HuH-7 (cell line): ENCODE results near the gene OR2W1.

Experiments used
- DNase-seq: peaks from one replicate; pipeline ENCODE4 v3.0.0; 2011; ENCODE audit warnings: low spot score

OR2W1 gene, protein sequence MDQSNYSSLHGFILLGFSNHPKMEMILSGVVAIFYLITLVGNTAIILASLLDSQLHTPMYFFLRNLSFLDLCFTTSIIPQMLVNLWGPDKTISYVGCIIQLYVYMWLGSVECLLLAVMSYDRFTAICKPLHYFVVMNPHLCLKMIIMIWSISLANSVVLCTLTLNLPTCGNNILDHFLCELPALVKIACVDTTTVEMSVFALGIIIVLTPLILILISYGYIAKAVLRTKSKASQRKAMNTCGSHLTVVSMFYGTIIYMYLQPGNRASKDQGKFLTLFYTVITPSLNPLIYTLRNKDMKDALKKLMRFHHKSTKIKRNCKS

DNA sequence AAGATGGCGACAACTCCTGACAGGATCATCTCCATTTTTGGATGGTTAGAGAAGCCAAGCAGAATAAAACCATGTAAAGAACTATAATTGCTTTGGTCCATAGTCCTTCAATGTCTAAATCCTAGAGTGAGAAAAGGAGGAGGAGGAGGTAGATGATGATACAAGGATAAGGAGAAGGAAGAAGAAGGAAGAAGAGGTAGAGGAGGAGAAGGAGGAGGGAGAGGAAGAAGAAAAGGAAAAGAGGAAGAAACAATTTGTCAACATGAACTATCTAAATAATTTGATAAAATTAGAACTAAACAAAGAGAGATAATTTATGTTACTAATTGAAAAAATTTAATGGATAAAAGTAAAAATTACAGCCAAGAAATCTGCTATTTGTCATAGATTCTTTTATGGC is at the start of gene OR2W1:
OR2W1 (minus strand) TSS at position 101 of the 400 bp plus-strand sequence; CDS start at position 101, 0 bp downstream.
- no peak for DNase-seq

DNA sequence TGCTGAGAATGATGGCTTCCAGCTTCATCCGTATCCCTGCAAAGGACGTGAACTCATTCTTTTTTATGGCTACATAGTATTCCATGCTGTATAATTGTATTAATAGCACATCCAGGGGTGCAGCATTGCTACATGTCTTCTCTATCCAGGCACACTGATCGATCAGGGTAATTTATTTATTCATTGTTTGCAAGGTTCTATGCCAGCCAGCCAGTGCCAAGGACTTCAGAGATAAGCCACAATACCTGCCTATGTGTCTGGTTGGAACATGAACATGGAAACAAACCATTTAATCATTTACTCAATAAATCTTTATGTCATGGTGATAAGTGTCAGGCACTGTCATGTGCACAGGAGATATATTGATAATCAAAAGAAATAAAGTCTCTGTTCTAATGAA is 48.0 kb upstream of the OR2W1 start:
- no peak for DNase-seq

DNA sequence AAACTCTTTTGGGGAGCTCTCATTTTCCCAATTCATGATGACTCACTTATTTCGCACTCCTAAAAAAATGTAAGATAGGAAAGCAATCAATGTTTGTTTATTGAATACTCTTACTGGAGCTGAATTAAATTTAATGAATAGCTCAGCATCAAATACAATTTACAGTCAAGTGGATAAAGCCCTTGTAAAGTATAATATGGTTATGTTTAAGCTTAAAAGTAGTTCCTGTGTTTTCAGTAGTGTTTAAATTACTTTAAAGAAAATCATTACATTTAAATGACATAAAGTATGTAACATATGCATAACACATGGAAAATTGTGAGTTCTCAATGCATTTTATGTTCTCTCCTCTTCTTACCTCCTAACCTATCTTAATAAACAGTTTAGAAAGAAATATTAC is 42.2 kb upstream of the OR2W1 start, which contains the start of gene OR2B3:
OR2B3 (minus strand) TSS at position 101 of the 400 bp plus-strand sequence; CDS start at position 36, 65 bp downstream.
- no peak for DNase-seq

DNA sequence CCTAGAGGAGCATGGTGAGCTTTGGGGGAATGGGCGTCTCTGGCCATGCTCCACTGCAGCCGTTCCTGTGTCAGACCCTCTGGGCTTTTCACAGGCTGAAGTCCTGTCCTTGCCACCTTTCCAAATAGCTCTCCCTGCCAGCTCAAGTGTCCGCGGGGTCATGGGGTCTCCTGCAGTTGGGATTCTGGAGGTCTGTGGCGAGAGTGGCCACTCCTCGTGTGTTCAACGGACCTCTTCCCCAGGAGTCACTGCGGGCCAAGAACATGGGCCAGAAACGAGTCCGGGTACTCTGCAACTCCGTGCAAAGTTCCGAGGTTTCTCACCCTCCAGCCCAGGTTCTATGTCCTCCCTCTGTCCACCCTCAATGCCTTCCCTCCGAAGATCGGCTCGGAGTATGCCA is 37.5 kb upstream of the OR2W1 start:
- no peak for DNase-seq

DNA sequence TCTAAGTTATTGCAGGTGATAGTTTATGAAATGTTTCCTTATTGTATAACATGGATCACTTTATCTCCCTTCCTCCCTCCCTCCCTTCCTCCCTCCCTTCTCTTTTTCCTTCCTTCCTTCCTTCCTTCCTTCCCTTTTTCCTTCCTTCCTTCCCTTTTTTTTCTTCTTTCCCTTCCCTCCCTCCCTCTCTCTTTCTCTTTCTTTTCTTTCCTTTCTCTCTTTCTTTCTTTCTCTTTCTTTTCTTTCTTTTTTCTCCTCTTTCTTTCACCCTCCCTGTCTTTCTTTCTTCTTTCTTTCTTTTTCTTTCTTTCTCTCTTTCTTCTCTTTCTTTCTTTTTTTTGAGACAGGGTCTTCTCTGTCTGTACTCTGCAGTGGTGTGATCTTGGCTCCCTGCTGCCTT is 36.3 kb upstream of the OR2W1 start:
- no peak for DNase-seq

DNA sequence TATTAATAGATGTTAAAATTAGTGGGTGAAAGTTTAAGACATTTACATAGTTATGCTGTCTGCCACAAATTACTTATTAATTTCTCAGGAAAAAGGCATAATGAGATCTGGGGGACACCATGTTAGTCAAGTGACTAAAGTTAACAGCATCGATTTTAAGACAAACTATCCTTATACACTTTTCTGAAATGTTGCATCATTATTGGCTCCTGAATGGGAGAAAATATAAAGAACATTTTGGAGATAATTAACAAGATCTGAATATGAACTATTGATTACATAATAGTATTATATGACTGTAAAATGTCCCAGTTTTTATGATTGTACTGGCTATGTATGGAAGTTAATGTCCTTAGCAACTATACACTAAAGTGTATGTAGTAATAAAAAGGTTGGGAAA is 34.2 kb upstream of the OR2W1 start:
- no peak for DNase-seq

DNA sequence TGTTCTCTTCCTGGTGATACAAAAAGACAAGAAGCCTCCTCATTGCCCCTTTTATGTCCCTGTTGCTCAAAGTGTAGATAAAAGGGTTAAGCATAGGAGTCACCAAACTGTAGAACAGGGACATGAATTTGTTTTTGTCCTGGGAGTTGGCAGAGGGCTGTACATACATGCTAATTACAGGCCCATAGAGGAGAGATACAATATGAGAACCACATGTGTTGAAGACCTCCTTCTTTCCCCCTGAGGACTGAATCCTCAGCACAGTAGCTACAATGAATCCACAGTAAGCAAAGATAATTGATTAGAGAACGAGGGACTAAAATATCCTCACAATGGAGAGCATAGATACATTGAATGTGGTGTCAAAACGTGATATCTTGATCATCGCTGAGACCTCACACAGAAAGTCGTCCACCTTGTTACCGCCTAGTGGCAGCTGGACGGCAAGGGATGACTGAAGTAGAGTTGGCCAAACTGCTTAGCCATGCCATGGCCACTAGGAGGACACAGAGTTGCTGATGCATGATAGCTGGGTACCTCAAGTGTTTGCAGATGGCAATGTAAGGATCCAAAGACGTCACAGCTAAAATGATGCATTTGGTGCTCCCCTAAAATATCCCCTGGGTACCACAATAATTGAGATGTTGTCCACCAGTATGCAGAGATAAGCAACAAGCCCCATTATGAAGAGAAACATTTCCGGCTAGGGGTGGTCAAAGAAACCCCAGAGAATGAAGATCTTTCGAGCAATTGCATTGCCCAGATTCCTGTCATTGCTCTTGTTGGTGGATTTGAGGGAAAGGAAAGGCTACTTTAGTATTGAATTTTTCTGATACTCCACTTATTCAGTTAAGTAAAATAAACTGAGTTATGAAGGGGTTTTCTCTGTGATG is 27.1 kb upstream of the OR2W1 start:
- DNase-seq = peak; percentile 45

DNA sequence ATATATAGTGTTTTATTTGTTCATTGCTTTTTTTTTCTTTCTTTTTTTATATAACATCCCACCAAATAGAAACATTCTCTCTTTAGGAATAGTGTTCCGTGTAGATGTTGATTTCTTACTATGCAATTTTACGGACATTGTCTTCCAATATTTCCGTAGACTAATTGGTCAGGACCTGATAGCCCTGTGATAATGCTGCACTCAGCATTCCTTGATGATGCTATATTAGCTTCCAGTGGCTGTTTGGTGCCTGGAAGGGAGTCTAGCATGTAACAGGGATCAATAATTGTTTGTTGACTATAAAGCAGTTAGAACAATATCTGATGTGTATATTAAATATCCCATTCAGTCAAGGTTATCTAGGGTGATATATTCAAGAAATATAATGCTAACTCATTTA is 6.7 kb upstream of the OR2W1 start:
- no peak for DNase-seq

DNA sequence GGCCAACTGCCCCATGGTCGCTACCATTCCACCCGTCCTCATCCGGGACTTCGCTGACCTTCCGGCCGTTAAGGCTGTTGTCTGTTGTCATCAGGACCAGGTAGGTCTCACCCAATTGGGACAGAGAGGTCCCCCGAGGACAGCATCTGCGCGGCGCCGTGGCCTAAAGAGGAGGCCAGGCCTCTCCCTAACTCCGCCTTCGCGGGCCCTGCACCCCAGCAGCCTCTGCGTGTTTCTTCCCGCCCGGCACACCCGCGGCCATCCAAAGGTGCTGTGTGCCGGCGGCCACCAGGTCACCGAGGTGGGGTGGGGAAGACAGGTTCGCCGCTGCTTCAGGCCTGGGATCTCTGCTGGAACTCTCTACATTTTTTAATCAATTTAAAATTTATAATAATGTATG is 9.0 kb downstream of the OR2W1 start:
- DNase-seq = no peak

DNA sequence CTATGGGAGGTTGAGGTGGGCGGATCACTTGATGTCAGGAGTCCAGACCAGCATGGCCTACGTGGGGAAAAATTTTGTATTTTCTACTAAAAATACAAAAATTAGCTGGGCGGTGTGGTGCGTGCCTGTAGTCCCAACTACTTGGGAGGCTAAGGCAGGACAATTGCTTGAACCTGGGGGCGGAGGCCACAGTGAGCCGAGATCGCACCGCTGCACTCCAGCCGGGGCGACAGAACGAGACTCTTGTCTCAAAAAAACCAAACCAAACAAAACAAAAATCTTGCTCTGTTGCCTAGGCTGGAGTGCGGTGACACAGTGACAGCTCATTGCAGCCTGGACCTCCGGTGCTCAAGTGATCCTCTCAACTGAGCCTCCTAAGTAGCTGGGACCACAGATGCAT is 16.2 kb downstream of the OR2W1 start:
- DNase-seq = no peak

DNA sequence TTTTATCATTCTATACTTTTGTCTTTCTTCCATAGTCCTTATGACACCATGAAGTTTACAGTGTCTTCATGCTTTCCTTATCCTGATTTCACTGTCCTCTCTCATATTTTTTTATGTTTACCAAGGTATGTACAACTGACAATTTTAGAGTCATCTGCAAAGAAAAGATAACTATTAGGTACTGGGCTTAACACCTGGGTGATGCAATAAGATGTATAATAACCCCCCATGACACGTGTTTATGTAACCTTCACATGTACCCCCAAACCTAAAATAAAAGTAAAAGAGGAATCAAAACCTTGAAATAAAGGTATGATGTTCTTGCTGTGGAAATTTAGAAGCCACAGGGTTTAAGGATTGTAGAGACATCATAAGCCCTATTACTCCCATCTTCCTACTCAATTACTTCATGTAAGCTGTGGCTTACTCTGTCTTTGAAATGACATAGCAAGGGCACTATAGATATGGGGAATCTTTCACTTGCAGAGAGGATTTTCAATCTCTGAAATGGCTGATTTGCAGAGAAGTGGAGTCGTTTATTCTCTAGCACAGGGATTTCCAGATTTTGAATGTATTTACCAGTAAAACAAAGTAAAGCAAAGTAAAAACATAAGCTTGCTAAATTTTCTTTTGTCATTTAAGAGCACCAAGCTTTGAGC is 18.9 kb downstream of the OR2W1 start:
- no peak for DNase-seq

DNA sequence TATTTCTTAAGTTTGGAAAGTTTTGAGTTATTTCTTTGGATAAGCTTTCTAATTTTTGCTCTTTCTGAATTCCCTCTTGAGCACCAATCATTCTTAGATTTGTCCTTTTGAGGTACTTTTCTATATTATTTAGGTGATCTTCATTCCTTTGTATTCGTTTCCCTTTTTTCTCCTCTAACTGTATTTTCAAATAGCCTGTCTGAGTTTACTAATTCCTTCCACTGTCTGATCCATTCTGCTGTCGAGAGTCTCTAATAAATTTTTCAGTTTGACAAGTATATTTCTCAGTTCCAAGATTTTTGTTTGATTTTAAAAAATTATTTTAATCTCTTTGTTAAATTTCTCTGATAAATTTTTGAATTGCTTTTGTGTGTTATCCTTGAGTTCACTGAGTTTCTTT is 23.5 kb downstream of the OR2W1 start:
- DNase-seq = no peak

DNA sequence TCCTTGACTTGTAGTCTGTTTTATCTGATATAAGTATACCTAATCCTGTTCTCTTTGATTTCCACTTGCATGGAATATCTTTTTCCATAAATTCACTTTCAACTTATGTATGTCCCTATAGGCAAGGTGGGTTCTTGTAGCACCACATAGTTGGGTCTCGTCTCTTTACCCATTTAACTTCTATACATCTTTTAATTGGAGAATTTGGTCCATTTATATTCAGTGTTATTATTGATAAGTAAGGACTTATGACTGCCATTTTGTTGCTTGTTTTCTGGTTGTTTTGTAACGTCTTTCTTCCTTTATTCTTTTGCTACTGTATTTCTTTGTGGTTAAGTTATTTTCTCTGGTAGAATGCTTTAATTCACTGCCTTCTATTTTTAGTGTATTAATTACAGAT is 25.3 kb downstream of the OR2W1 start:
- DNase-seq = no peak

DNA sequence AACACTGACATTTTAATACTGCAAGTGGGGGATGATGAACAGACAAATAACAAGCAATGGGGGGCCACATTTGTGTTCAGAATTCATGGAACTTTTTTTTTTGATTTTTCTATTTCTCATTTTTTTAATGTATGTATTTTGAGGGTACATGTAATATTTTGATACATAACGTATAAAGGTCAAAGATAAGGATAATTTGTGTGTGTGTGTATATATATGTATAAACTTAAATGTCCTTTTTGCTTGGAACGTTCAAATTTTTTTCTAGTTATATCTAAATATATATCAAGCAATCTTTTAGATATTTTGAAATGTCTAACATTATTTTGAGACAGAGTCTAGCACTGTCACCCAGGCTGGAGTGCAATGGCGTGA is 27.6 kb downstream of the OR2W1 start:
- no peak for DNase-seq

DNA sequence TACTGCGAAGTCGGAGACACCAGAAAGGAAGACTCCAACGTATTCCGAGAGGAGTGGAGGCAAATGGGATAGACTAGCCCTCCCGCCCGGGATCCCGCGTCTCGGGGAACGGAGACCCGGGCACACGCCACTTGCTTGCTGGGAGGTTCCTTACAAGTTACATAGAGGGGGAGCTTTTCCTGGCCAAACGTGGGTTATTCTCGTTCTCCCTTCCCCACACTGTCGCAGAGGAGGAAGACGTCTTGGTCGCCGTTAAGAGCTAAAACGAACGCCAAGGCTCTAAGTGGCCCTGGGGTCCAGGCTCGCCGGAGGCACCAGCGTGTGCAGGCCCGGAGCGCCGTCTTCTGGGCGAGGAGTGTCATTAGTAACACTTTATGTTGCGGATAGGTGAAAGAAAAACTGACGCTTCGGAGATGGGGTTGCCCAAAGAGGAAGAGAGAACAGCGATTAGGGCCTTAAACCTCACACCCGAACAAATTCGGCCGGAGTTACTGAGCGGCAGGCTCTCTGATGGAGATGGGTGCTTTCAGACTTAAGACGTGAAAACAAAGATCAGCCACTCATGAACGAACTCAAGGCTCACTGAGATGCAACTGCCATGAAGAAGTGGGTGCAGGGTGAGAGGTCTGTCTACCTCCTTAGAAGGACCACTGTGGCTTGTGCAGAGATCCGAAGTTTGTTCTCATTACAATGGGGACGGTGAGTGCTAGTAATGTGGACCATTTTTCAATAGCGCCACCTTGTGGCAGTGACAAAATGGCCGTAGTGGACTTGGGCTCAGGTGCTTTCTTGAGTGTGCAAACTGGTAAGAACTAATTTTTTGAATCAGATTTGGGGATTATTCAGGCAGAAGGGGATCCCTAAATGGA is 28.2 kb downstream of the OR2W1 start:
- peak; percentile 49 for DNase-seq

DNA sequence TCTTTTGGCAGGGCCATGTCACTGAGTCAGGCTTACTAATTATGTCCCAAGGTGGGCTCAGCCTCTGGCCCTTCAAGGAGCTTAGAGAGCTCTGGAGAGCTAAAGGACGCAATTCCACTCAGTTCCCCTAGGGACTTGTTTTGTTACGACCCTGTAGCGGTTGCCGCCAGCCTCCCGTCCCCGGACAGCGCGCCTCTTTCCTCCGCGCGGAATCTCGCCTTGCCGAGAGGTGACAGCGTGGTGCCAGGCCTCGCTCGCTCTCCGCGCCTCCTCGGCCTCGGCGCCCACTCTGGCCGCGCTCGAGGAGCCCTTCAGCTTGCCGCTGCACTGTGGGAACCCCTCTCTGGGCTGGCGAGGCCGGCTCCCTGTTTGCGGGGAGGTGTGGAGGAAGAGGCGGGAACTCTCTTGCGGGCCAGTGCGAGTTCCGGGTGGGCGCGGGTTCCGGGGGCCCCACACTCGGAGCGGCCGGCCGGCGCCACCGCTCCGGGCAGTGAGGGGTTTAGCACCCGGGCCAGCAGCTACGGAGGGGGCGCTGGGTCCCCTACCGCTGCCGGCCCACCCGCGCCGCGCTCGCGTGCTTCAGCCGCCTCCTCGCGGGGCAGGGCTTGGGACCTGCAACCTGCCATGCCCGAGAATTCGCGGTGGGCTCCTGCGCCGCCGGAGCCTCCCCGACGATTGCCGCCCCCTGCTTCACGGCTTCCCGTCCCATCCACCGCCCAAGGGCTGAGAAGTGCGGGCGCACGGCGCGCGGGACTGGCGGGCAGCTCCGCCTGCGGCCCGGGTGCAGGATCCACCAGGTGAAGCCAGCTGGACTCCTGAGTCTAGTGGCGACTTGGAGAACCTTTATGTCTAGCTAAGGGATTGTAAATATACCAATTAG is 30.0 kb downstream of the OR2W1 start:
- DNase-seq = no peak

DNA sequence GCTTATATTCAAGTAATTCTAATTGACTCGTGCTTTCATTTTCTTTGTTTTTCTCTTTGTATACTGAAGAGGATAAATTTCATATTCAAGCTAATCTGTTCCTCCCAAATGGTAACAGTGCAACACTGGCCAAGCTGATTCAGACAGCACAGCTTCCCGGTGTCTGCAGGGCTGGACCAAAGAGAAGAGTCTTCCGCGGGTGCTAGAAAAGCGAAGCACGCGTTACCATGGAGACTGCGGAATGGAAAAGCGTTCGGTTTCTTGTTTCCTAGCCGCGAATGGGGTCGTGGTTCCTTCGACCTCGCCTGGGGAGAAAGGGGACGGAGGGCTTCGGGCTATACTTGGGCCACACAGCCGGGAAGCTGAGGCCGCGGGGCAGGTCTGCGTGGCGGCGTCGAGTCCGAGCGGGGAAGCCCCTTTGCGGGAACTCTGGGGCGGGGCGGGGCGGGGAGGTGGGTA is 33.7 kb downstream of the OR2W1 start:
- DNase-seq = peak; percentile 34

DNA sequence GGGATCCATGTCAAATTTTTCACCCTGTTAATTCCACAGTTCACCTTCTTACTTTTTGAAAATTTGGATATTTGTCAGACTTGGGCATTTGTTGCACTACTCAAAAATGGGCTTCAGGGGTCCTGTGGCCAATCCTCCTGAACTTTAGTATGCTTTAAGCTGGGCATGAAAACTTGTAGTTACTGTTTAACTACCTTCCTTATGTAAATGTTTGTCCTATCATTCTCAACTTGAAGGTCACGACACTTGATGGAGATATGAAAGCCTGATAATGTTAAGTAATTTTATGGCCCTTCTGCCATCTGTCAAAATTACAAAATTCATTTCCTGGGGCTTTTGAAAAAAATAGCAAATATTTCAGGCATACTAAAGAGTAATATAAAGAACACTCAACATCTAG is 35.6 kb downstream of the OR2W1 start:
- DNase-seq = peak; percentile 61

DNA sequence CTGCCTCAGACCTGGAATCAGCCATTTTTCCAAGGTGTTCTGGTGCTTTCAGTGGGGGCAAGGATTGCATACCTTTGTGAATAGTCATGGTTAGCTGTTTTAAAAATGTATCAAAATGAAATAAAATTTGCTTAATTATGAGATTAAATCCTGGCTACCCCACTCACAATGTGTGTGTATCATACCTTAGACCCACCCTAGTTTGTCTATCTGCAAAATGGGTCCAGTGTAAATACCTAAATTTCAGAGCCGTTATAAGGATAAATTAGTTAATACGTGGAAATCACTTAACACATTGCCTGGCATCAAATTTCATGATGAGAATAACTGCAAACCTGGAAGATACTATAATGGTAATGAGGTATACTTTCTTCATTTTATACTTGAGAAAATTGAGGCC is 36.9 kb downstream of the OR2W1 start:
- DNase-seq = no peak

DNA sequence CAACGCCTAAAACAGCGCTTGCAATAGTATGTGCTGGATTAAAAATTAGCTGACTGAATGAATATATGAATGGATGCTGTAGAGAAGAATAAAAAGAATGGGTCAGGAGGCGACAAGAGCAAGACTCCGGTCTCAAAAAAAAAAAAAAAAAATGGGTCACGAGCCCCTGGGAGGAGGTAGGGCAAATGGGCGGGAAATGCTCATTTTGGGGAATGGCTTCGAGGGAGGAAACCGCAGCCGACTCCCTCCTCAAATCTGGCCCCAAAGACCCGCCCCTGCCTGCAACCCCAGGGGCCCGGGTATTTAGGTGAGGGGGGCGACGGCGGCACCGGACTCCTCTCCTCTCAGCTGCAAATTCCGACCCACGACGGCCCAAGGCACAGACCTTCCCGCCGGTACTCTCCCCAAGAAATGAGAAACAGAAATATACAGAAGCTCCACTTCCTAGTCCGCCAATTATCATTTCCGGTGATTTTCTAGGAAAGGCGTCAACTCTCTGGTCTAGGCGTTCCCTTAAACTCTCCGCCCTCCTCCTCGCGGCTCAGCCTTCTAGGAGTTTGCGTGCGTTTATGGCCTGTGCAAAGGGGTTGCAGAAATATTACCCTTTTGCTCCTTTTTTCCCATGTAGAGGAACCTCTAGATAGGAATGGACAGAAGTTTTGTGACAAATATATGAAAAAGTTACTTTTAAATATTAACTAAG is 39.6 kb downstream of the OR2W1 start, which contains the start of gene ZNF311:
ZNF311 (minus strand) TSS at position 133 of the 703 bp plus-strand sequence. CDS start 1,361 bp downstream, outside the sequence.
- DNase-seq = no peak
